HG02642 (cell line): Measurements from ENCODE around the gene KDM4E.
"Not testable (repeated sequence)": the region's sequence is repeated elsewhere in the genome, so short reads cannot be mapped to it uniquely, and the experiment has no call there.

ENCODE experiments used
- ATAC-seq: cut with Tn5 transposase; IDR thresholded peaks from one replicate; pipeline ENCODE4 v1.9.1; 2021; ENCODE audit warnings: mild to moderate bottlenecking; ENCODE audit not compliant: unreplicated experiment, poor library complexity

The KDM4E gene

DNA sequence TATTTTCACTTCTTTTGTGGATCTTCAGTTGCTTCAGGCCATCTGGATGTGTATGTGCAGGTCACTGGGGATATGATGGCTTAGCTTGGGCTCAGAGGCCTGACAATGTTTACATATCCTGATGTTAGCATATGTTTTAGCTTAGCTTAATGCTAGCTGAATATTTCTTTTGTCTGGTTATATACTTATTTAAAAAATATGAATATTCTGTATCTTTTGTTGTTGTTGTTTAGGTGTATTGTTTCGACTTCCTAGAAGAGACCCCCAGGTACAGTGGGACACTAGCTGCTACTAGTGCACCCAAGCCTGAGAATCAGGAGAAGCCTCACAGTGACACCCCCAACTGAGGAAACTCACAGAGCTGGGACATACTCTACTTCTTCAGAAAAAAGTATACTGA is at the start of gene KDM4E:
KDM4E (plus strand) TSS at position 301 of the 400 bp plus-strand sequence. CDS start 300 bp downstream, outside the sequence.
- no peak for ATAC-seq

DNA sequence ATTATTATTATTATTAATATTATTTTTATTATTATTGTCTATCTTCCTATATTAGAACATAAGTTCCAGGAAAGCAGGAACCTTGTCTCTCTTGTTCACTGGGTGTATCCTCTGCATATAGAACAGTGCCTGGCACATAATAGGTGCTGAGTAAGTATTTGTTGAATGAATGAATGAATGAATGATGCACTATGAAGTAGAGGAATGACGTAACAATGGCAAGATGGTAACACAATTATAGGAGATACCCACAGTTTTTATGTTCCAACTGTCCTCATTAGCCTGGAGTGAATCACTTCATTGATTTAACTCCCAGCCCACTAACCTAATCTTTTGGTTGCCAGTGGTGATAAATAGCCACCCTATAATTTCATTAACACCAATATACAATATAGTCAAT is 49.5 kb upstream of the KDM4E start:
- ATAC-seq: no peak

DNA sequence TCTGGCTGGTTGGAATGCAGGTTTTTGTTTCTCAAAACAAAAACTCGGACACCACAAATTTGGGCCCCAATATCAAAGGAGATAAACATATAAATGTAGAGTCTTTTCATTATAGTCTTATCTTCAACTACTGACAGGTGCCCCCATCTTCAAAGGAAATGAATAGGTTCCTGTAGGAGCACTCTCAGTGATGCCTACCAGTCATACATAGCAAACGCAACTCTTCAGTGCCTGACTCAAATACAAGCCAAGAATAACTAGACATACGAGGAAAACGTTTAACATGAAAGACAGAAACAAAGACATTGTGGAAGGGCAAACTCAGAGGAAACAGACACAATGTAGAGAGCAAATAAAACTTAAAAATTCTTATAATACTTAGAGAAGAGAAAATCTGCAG is 37.7 kb upstream of the KDM4E start:
- ATAC-seq: no peak

GRCh38 chr11:94988748-94989147 is 36.3 kb upstream of the KDM4E start:
- no peak for ATAC-seq

GRCh38 chr11:94993400-94993943 is 31.6 kb upstream of the KDM4E start:
- no peak for ATAC-seq

- no peak for ATAC-seq
These were observed 27.6 kb upstream of the KDM4E start for GRCh38 chr11:94997437-94997836.

DNA sequence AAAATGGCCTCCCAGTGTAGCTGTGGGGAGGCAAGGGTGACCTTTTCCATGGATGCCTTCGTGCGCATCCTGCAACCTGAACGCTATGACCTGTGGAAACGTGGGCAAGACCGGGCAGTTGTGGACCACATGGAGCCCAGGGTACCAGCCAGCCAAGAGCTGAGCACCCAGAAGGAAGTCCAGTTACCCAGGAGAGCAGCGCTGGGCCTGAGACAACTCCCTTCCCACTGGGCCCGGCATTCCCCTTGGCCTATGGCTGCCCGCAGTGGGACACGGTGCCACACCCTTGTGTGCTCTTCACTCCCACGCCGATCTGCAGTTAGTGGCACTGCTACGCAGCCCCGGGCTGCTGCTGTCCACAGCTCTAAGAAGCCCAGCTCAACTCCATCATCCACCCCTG is 26.8 kb upstream of the KDM4E start:
- no peak for ATAC-seq

- no peak for ATAC-seq
These were observed 21.3 kb upstream of the KDM4E start for GRCh38 chr11:95003716-95004115.

GRCh38 chr11:95005642-95006041 is 19.4 kb upstream of the KDM4E start:
- ATAC-seq: no peak

DNA sequence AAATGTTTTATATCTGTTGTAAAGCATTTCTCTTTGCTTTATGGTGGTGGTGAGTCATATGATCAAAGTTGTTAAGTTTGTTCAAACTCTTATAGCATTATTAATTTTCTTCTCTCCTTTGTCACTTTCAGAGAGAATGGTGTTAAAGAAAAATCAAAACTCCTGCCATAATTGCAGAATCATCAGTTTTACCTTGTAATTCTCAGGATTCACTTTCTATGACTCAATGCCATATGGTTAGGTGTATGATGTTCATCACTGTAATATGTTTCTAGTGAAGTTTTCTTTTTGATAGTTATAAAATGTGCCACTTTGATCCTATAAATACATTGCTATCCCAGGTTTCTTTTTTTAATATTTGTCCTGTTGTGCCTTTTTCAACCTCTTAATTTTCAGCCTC is 13.7 kb upstream of the KDM4E start:
- ATAC-seq: no peak

GRCh38 chr11:95014184-95014821 is 10.8 kb upstream of the KDM4E start:
- ATAC-seq: no peak

DNA sequence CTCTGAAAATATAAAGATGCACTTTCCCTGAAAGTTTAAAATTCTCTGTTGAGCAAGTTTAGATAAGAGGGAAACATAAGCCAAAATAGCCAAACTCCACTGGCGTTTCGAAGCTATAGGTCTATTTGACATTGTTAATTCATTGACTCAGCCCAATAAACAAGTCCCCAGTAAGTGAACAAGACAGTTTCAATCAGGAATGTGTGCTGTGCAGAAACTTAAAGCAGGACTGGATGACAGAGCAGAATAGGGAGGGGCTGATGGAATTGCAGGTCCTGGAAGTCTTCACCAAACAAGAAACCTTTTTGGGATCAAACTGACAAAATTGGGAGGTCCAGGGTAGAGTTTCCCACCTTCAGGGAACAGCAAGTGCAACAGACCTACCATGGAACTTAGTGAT is 8.9 kb upstream of the KDM4E start:
- no peak for ATAC-seq

GRCh38 chr11:95021468-95021867 is 3.6 kb upstream of the KDM4E start:
- not testable (repeated sequence) for ATAC-seq

- ATAC-seq: not testable (repeated sequence)
These were observed 536 bp downstream of the KDM4E start for GRCh38 chr11:95025594-95025993.

GRCh38 chr11:95028357-95028756 is 3.3 kb downstream of the KDM4E start:
- ATAC-seq: no peak

DNA sequence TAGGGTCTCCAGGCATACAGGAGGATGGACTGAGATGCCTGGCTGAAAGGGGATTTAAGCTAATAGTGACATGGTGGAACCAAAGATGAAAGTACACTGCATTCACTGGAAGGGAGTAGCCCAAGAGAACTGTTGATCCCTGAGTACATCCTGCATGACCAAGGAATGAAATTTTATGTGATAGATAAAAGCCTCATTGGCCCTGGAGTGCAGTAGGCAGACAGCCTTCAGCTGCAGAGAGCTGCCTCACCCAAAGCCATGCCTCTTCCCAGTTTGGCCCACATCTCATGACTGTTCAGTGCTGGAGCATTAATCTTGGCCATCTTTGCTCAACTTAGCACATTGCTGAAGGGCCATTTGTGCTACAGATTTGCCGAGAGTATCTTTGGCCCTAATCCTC is 8.0 kb downstream of the KDM4E start:
- ATAC-seq: no peak

DNA sequence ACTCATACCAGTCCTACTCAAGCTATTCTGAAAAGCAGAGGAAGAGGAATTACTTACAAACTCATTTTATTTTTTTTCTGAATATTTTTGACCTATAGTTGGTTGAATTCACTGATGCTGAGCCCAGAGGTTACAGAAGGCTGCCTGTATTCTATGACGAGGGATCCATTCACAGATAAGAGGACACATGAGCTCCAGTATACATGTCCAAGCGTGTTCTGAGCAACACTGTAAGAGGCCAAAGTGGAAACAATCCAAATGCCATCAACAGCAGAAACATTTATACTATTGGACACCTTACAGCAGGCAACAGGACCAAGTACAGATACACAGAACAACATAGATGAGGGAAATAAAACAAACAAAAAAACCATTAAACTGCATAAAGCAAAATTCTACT is 10.3 kb downstream of the KDM4E start:
- no peak for ATAC-seq

DNA sequence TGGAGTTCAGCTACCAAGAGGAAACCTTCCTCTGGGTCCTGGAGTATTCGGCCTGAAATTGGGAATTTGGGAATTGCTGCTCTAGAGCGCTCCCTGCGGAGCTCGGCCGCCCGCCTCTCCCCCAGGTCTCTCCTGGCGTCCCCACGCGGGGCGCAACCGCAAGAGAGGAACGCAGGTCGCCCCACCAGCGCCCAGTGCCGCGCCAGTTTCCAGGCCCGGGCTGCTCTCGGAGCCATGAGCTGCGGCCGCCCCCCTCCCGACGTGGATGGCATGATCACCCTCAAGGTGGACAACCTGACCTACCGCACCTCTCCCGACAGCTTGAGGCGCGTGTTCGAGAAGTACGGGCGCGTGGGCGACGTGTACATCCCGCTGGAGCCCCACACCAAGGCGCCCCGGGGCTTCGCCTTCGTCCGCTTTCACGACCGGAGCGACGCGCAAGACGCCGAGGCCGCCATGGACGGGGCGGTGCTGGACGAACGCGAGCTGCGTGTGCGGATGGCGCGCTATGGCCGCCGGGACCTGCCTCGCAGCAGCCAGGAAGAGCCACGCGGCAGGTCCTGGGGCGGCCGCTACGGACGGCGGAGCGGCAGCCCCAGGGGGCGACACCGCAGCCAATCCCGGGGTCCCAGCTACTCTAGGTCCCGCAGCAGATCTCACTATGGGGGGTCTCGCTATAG is 12.4 kb downstream of the KDM4E start:
- ATAC-seq: not testable (repeated sequence)

DNA sequence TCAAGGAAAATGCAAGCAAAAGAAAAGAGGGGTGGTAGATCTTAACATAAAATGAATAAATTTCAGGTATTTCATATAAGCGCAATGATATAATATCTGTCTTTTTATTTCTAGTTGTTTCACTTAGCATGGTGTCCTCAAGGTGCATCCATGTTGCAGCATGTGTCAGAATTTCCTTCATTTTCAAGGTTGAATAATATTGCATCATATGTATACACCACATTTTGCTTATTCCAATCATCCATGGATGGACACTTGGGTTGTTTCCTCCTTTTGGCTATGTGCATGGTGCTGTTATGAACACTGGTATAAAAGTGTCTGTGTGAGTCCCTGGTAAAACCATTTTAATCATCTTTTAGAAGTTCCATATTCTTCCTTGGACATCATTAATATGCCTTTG is 17.2 kb downstream of the KDM4E start:
- ATAC-seq: no peak

DNA sequence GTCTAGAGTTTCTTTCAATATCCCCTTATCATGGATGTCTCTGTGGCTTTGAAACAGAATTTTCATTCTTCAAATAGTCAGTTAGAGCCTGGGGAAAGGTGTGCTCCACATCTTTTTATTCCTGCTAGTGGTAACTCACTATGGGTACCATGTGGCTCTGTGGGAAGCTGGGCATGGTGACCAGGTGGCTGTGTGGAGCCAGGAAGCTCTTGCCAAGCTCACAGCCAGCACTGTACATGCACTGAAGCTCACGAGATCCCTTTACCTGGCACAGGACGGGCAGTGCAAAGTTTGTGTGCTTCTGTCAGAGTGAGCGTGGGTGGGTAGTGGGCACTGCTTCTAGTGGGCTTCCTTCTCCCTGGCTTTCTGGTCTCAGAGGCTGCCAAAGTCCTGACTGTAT is 17.8 kb downstream of the KDM4E start:
- no peak for ATAC-seq

- ATAC-seq: no peak
These were observed 19.0 kb downstream of the KDM4E start for GRCh38 chr11:95044010-95044409.

- ATAC-seq: no peak
These were observed 20.8 kb downstream of the KDM4E start for GRCh38 chr11:95045812-95046211.
